ENCODE data around the gene MXD3. TPM values are rescaled to one million over a fixed set of nuclear protein-coding genes. Genes with fewer than 3 reads are reported as not detected.

Gene MXD3
- total RNA-seq, 1 experiment from 2014 or later = 43.1 TPM

DNA sequence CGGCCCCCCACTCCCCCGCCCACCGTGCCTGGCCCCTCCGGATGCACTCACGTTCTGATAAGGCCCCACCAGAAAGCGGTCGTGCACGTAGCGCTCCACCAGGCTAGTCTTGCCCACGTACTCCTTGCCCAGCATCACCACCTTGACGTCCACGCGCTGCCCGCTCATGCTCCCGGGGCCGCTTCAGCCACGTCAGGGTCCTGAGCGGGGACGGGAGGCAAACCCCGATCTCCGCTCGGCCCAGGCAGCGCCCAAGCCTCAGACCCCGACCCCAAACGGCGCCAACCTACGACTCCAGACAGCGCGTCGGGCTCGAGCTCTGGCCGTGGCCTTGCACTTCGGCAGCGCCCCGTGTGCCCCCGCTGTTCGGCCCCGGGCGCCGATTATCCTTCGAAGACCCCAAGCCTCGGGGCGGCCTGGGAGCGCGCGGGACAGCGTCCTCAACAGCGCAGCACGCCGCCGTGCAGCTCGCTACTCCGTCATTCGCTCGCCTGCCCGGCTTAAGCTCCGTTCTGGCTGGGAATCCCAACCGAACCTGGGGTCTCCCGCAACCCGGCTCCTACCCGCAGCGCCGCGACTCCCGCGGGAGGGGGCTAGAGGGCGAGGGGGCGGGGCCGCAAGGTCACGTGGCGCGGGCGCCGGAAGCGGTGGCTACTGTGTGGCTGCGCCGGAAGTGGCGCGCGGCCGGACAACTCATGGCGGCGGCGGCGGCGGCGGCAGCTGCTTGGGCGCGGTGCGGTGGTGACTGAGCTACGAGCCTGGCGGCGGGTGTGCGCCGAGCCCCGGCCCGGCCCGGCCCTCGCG is 8.4 kb downstream of the MXD3 start, which contains the start of the genes PRELID1 and RAB24:
Gene PRELID1, plus strand, starts transcription at position 679 of the 804 bp plus-strand sequence. CDS start 187 bp downstream, outside the sequence.
Gene RAB24, minus strand, starts transcription at position 599 of the 804 bp plus-strand sequence. Its CDS starts 431 bp downstream, at position 168.
- DNase-seq (ENCODE audit: low read depth) = peak; percentile 80

GRCh38 chr5:177302354-177303110 is 9.2 kb downstream of the MXD3 start:
- no peak for DNase-seq (ENCODE audit: low read depth)

- DNase-seq (ENCODE audit: low read depth) = no peak
Observed at GRCh38 chr5:177301503-177302165, 10.1 kb downstream of the MXD3 start.

DNA sequence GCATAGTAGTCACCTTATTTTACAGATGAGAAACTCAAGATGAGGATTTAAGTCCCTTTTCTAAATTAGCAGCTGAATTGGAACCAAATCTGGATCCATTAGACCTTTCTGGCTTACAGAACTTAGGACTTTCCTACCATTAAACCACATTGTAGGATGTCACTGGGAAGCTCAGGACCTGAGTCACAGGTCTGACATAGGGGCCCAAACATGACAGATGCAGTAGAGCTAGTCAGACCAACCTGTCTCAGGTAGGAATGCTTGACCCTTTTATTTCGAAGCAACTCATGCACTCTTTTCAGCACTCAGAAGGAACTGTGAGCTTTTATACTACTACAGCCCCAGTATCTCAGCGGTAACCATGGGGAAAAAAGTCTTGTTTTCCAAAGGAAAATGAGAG is 10.7 kb downstream of the MXD3 start:
- no peak for DNase-seq (ENCODE audit: low read depth)

DNA sequence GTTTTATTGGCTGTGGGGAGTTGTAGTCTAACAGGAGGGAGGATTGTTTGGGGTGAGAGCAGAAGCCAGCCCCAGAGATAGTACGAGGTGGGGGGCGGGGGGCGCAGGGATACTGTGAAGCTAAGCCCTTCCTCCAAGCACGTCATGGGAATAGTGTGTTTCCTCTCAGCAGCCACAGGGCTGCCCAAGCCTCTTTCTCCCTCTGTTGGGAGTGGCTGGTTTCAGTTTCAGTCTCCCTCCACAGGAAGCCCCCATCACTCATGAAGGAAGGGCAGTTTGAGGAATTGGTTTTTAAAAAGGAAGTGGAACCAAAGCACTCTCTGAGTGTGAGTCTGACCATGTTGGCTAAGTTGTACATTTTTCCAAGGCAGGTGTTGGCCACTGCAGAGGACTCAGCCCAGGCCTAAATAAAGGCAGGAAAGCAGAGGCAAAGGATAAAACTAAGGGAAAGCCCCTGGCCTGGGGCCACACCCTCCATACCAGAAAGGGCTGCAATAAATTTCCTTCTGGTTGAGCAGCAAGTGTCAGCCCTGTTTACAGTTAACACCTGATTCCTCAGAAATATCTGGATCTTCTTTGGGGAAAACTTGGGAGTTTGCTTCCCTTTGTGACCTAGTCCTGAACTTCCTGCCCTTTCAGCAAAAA is 11.3 kb downstream of the MXD3 start:
- DNase-seq (ENCODE audit: low read depth) = peak; percentile 64

- no peak for DNase-seq (ENCODE audit: low read depth)
Observed at GRCh38 chr5:177299697-177300096, 12.0 kb downstream of the MXD3 start.

GRCh38 chr5:177297922-177298321 is 13.8 kb downstream of the MXD3 start:
- no peak for DNase-seq (ENCODE audit: low read depth)

DNA sequence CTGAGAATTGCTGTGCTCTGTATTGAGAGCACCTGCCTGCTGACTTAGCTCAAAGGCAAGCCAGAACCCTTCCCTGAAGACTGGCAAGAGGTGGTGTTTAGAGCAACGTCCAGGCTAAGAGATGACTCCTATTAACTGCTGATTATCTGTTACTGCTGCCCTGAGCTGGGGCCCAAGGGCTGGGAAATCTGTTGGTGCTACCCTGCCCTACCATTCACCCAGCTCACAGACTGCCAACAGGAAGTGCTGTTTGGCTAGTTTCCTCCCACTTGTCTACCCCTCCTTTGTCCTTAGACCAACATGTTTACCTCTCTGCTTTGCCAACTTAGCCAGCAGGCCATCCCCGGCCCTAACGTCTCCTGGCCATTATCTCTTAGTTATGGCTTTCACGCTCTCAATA is 15.1 kb downstream of the MXD3 start:
- no peak for DNase-seq (ENCODE audit: low read depth)

GRCh38 chr5:177295924-177296323 is 15.8 kb downstream of the MXD3 start:
- DNase-seq (ENCODE audit: low read depth) = no peak

GRCh38 chr5:177294632-177295031 is 17.1 kb downstream of the MXD3 start:
- no peak for DNase-seq (ENCODE audit: low read depth)

DNA sequence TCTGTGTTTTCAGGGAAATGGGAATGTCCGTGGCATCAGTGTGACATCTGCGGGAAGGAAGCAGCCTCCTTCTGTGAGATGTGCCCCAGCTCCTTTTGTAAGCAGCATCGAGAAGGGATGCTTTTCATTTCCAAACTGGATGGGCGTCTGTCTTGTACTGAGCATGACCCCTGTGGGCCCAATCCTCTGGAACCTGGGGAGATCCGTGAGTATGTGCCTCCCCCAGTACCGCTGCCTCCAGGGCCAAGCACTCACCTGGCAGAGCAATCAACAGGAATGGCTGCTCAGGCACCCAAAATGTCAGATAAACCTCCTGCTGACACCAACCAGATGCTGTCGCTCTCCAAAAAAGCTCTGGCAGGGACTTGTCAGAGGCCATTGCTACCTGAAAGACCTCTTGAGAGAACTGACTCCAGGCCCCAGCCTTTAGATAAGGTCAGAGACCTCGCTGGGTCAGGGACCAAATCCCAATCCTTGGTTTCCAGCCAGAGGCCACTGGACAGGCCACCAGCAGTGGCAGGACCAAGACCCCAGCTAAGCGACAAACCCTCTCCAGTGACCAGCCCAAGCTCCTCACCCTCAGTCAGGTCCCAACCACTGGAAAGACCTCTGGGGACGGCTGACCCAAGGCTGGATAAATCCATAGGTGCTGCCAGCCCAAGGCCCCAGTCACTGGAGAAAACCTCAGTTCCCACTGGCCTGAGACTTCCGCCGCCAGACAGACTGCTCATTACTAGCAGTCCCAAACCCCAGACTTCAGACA is 17.7 kb downstream of the MXD3 start:
- DNase-seq (ENCODE audit: low read depth) = no peak

GRCh38 chr5:177291735-177292134 is 20.0 kb downstream of the MXD3 start:
- DNase-seq (ENCODE audit: low read depth) = no peak

GRCh38 chr5:177290816-177291596 is 20.7 kb downstream of the MXD3 start:
- DNase-seq (ENCODE audit: low read depth) = no peak

GRCh38 chr5:177288191-177288590 is 23.5 kb downstream of the MXD3 start:
- DNase-seq (ENCODE audit: low read depth) = no peak

- DNase-seq (ENCODE audit: low read depth) = no peak
Observed at GRCh38 chr5:177276886-177277285, 34.8 kb downstream of the MXD3 start.

GRCh38 chr5:177275883-177276282 is 35.8 kb downstream of the MXD3 start:
- DNase-seq (ENCODE audit: low read depth) = no peak

- no peak for DNase-seq (ENCODE audit: low read depth)
Observed at GRCh38 chr5:177271113-177271512, 40.6 kb downstream of the MXD3 start.

GRCh38 chr5:177270653-177271052 is 41.0 kb downstream of the MXD3 start:
- DNase-seq (ENCODE audit: low read depth) = no peak

DNA sequence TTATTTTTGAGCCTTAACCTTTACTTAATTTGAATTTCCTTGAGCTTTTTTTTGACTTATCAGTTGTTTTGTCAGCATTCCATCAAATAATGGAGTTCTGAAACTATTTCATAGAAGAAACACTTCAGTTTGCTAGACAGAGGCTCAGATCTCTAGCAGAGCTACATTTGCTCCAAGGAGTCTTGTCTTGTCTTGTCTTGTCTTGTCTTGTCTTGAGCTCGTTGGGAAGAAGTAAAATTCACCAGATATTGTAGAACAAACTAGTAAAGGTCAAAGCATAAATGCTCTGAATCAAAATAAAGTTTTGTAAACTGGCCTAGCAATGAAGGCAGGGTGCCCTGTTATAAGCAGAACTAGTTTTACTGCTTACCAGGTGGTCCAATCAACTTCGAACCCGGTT is 41.7 kb downstream of the MXD3 start:
- no peak for DNase-seq (ENCODE audit: low read depth)
